SU-DHL-6 (cell line): ENCODE results near the gene SLC22A4.

ENCODE experiments used
- H2AFZ ChIP-seq: fragments of 200-600 bp; sonication (generic); 2 replicates; pipeline ENCODE4 v1.6.1; 2014; ENCODE audit warnings: low read depth, mild to moderate bottlenecking, moderate library complexity, mixed read lengths, antibody characterized with exemption, low read length; ENCODE audit not compliant: severe bottlenecking
- H3F3A ChIP-seq: fragments of 200-600 bp; shearing (Covaris generic); 2 replicates; pipeline ENCODE4 v1.6.0; 2016; ENCODE audit warnings: antibody characterized with exemption, mild to moderate bottlenecking; ENCODE audit not compliant: insufficient read depth
- H3K27ac ChIP-seq: fragments of 200-600 bp; sonication (generic); 2 replicates; pipeline ENCODE4 v1.5.1; 2016; ENCODE audit warnings: low read depth, mild to moderate bottlenecking, low read length, moderate library complexity, mixed read lengths
- H3K27me3 ChIP-seq: fragments of 200-600 bp; sonication (generic), shearing (Covaris generic); 2 replicates; pipeline ENCODE4 v1.6.0; 2014; ENCODE audit warnings: mild to moderate bottlenecking, low read length
- H3K36me3 ChIP-seq: fragments of 200-600 bp; sonication (generic); 2 replicates; pipeline ENCODE4 v1.6.1; 2014; ENCODE audit warnings: mild to moderate bottlenecking, low read length, mixed read lengths
- H3K4me2 ChIP-seq: fragments of 300-600, 200-600 bp; shearing (Covaris generic), sonication (generic); 2 replicates; pipeline ENCODE4 v1.6.0; 2014; ENCODE audit warnings: low read length, low read depth, mild to moderate bottlenecking; ENCODE audit not compliant: poor library complexity, severe bottlenecking
- H3K4me3 ChIP-seq: fragments of 200-600 bp; sonication (generic); 2 replicates; pipeline ENCODE4 v1.5.1; 2014; ENCODE audit warnings: antibody characterized with exemption, low read length, mild to moderate bottlenecking, mixed read lengths; ENCODE audit not compliant: insufficient read depth, poor library complexity, severe bottlenecking
- H3K79me2 ChIP-seq: fragments of 200-600 bp; sonication (generic); 2 replicates; pipeline ENCODE4 v1.6.1; 2014; ENCODE audit warnings: mild to moderate bottlenecking, low read length, moderate library complexity; ENCODE audit not compliant: insufficient read depth
- H3K9ac ChIP-seq: fragments of 200-600 bp; sonication (generic); 2 replicates; pipeline ENCODE4 v1.7.0; 2014; ENCODE audit warnings: mild to moderate bottlenecking, low read length
- H3K9me2 ChIP-seq: fragments of 200-600 bp; sonication (generic); replicated peaks from 2 replicates; pipeline ENCODE4 v1.6.1; 2014; ENCODE audit warnings: low read length; ENCODE audit not compliant: insufficient read depth
- H3K9me3 ChIP-seq: fragments of 200-600 bp; sonication (generic); 2 replicates; pipeline ENCODE4 v1.6.1; 2014; ENCODE audit warnings: low read length, mixed read lengths; ENCODE audit not compliant: insufficient read depth
- H4K20me1 ChIP-seq: fragments of 200-600 bp; sonication (generic); 2 replicates; pipeline ENCODE4 v1.6.1; 2014; ENCODE audit warnings: low read depth, mild to moderate bottlenecking, antibody characterized with exemption, low read length, moderate library complexity, mixed read lengths
- CTCF ChIP-seq: fragments of 200-600 bp; sonication (generic); IDR thresholded peaks from one replicate; pipeline ENCODE4 v1.5.1; 2017; ENCODE audit warnings: antibody characterized with exemption, mild to moderate bottlenecking, low read length, moderate library complexity; ENCODE audit not compliant: insufficient read depth, poor library complexity, severe bottlenecking
- EZH2phosphoT487 ChIP-seq: fragments of 200-600 bp; sonication (generic), shearing (Covaris generic); conservative IDR thresholded peaks from 2 replicates; pipeline ENCODE4 v1.6.1; 2018; ENCODE audit warnings: mild to moderate bottlenecking, antibody characterized with exemption, low read length, moderate library complexity, mixed read lengths

Gene SLC22A4

DNA sequence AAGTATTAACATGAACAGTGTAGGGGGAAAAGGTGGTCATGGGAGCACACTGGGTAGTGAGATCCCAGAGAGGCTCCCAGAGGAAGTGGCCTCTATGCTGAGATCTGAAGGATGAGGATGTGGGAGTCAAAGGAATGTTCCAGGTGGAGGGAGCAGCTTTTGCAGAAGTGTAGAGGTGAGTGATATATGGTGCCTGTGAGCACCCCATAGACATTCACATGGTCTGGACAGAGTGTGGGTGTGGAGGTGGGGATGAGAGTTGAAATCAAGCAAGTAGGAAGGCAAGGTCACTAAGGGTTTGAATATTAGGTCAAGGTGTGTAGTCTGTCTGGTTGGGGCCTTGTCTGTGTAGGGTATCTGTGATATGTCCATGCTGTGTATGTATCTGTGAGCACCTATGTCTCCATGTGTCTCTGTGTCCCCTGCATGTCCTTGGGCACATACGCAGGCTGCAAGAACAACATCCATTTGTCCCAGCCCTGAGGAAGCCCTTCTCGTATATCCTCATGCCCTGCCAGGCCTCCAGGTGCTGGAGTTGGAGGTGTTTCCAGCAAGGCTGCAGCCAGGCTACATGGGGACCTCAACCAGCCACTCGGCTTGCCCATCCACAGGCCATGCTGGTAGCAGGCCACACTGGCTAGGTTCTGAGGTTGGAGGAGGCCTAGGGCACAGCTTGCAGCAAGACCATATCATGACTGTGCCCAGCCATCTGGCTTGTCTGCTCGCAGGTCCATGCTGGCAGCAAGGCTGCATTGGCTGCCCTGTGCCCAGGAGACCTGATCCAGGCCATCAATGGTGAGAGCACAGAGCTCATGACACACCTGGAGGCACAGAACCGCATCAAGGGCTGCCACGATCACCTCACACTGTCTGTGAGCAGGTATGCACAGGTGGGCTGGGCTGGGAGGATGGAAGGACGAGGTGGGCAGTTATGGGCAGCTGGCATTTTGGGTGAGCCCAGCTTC, 32.0 kb upstream of the SLC22A4 start:
- no peak overlapping the region for H3K4me3 ChIP-seq
- no peaks in the 10 kb centered on the region for H3K9me2 ChIP-seq
- no peak for TF ChIP-seq CTCF
- TF ChIP-seq EZH2phosphoT487: no peak
- H3K27ac ChIP-seq: no peak overlapping the region
- H3K79me2 ChIP-seq: no peaks in the 10 kb centered on the region
- no peak overlapping the region for H3K9ac ChIP-seq
- H3F3A ChIP-seq: no peaks in the 10 kb centered on the region
- H2AFZ ChIP-seq: no peak overlapping the region
- no peaks in the 10 kb centered on the region for H3K36me3 ChIP-seq
- H3K4me2 ChIP-seq: no peak overlapping the region
- no peaks in the 10 kb centered on the region for H3K9me3 ChIP-seq
- H3K27me3 ChIP-seq: no peaks in the 10 kb centered on the region
- no peaks in the 10 kb centered on the region for H4K20me1 ChIP-seq

- H3K4me2 ChIP-seq: no peak overlapping the region
- TF ChIP-seq CTCF (no peak), EZH2phosphoT487 (no peak)
- H3K27me3 ChIP-seq: no peaks in the 10 kb centered on the region
- no peak overlapping the region for H3K27ac ChIP-seq
- no peaks in the 10 kb centered on the region for H3K9me2 ChIP-seq
- H3K9me3 ChIP-seq: no peaks in the 10 kb centered on the region
- H2AFZ ChIP-seq: no peak overlapping the region
- H4K20me1 ChIP-seq: no peaks in the 10 kb centered on the region
- no peaks in the 10 kb centered on the region for H3K79me2 ChIP-seq
- H3F3A ChIP-seq: no peaks in the 10 kb centered on the region
- H3K4me3 ChIP-seq: no peak overlapping the region
- H3K9ac ChIP-seq: no peak overlapping the region
- H3K36me3 ChIP-seq: no peaks in the 10 kb centered on the region
Measured at GRCh38 chr5:132262882-132263547, 31.2 kb upstream of the SLC22A4 start.

DNA sequence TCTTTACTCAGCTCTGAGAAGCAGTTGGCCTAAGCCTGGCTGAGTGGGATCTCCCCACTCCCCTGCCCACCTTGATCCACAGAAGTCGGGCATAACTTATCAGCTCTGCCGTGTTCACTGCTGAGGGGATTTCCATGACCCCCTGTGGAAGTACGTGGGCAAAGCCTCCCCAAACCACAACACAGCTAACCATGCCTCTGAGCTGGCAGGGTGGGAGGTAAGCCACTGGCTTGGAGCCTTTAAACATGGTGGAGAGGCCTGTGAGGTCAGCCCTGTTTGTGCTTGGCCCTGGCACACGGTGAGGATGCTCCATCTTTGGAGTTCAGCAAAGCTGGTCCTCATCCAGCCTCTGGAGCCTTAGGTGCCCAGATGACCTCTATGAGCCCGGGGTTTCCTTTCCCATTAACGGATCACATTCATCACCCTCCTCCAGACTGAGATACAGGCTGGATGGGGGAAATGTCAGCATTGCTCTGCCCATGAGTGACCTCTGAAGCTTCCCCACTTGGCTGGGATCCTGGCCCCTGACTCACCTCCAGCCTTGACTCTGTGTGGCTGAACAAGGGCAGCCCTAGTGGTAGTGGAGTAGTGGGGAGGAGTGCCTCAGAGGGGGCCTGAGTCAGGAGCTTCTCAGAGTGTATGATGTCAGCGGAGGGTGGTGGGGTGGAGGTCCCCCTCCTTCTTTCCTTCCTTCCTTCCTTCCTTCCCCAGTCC, 30.5 kb upstream of the SLC22A4 start:
- H3K79me2 ChIP-seq: no peaks in the 10 kb centered on the region
- H2AFZ ChIP-seq: no peak overlapping the region
- H3K9me2 ChIP-seq: no peaks in the 10 kb centered on the region
- no peaks in the 10 kb centered on the region for H3K27me3 ChIP-seq
- no peaks in the 10 kb centered on the region for H3K36me3 ChIP-seq
- H3K4me3 ChIP-seq: no peak overlapping the region
- no peak overlapping the region for H3K9ac ChIP-seq
- H3K27ac ChIP-seq: no peak overlapping the region
- H4K20me1 ChIP-seq: no peaks in the 10 kb centered on the region
- H3F3A ChIP-seq: no peaks in the 10 kb centered on the region
- no peak overlapping the region for H3K4me2 ChIP-seq
- no peaks in the 10 kb centered on the region for H3K9me3 ChIP-seq
- TF ChIP-seq EZH2phosphoT487 (no peak), CTCF (no peak)
